NB4 (cell line): ENCODE results near the gene NXPH1.

Experiments used
- DNase-seq: peaks from one replicate; pipeline ENCODE4 v3.0.0; 2010; ENCODE audit warnings: low read depth
- H3K4me3 ChIP-seq: one replicate; pipeline ENCODE4 v1.5.1; 2011; ENCODE audit warnings: mild to moderate bottlenecking, low read depth, low read length, moderate library complexity
- MYC ChIP-seq: IDR thresholded peaks from 2 replicates; pipeline ENCODE4 v1.6.1; 2011; ENCODE audit warnings: low read depth, low read length
- POLR2A ChIP-seq: IDR thresholded peaks from 2 replicates; pipeline ENCODE4 v1.6.1; 2011; ENCODE audit warnings: mild to moderate bottlenecking; ENCODE audit not compliant: insufficient read length; ENCODE audit errors: extremely low read depth
- TF ChIP-seq, protein P1 (sequence below): IDR thresholded peaks from one replicate; pipeline ENCODE4 v1.5.1; 2012; ENCODE audit warnings: low read depth, low read length
- TF ChIP-seq, protein P2 (sequence below): IDR thresholded peaks from 2 replicates; pipeline ENCODE4 v1.6.1; 2011; ENCODE audit warnings: low read depth, low read length

NXPH1 gene

GRCh38 chr7:8433477-8434289 lies at the start of gene NXPH1:
NXPH1 (plus strand) TSS chr7:8433609.
- TF ChIP-seq MYC (no peak), POLR2A (no peak)
- TF ChIP-seq, protein P1, sequence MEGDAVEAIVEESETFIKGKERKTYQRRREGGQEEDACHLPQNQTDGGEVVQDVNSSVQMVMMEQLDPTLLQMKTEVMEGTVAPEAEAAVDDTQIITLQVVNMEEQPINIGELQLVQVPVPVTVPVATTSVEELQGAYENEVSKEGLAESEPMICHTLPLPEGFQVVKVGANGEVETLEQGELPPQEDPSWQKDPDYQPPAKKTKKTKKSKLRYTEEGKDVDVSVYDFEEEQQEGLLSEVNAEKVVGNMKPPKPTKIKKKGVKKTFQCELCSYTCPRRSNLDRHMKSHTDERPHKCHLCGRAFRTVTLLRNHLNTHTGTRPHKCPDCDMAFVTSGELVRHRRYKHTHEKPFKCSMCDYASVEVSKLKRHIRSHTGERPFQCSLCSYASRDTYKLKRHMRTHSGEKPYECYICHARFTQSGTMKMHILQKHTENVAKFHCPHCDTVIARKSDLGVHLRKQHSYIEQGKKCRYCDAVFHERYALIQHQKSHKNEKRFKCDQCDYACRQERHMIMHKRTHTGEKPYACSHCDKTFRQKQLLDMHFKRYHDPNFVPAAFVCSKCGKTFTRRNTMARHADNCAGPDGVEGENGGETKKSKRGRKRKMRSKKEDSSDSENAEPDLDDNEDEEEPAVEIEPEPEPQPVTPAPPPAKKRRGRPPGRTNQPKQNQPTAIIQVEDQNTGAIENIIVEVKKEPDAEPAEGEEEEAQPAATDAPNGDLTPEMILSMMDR = no peak
- TF ChIP-seq, protein P2, sequence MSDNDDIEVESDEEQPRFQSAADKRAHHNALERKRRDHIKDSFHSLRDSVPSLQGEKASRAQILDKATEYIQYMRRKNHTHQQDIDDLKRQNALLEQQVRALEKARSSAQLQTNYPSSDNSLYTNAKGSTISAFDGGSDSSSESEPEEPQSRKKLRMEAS = no peak
- DNase-seq = no peak
- no peak within 1 kb of the TSS for H3K4me3 ChIP-seq

DNA sequence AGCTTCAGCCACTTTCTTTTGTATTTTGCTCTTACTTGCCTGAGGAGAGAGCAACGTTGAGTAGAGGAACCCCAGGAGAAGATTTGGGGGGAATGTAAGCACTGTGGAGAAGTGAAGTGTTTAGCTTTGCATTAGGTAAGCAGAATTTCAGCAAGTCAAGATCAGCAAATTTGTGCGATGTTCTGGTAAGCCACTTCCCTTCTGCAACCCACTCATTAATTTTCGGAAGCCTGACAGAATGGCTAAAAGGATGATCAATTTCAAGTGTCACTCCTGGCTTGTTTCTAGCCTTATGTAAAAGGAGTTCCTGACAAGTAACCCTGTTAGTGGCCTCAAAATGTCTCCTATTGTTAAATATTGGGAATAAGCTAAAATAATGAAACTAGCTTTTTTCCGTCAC lies 48.5 kb upstream of the NXPH1 start:
- DNase-seq = no peak
- H3K4me3 ChIP-seq = no peak overlapping the region
- TF ChIP-seq POLR2A (no peak), MYC (no peak)
- TF ChIP-seq, protein P1 = no peak
- TF ChIP-seq, protein P2 = no peak

- TF ChIP-seq POLR2A (no peak), MYC (no peak)
- TF ChIP-seq, protein P1 = no peak
- TF ChIP-seq, protein P2 = no peak
Observed at GRCh38 chr7:8386926-8387550, 46.4 kb upstream of the NXPH1 start.

GRCh38 chr7:8387551-8388256 lies 45.7 kb upstream of the NXPH1 start:
- H3K4me3 ChIP-seq = no peak overlapping the region
- TF ChIP-seq, protein P1 = no peak
- TF ChIP-seq, protein P2 = no peak
- TF ChIP-seq POLR2A = no peak
- no peak for DNase-seq

More at GRCh38 chr7:8386926-8387550, 46.4 kb upstream of the NXPH1 start:
- H3K4me3 ChIP-seq = no peak overlapping the region
- DNase-seq = no peak

- no peak overlapping the region for H3K4me3 ChIP-seq
- TF ChIP-seq, protein P2 = no peak
- TF ChIP-seq POLR2A = no peak
- no peak for DNase-seq
Observed at GRCh38 chr7:8388257-8388625, 45.2 kb upstream of the NXPH1 start.
